NCI-H2081 treated with DMSO at 0.1 percent for 48 hours (cell line): ENCODE results near the gene HMOX2.
A peak's percentile ranks its signal among the peaks of the same experiment; 100 is the strongest.

Experiments
- DNase-seq: peaks from one replicate; lab custom pipeline; 2025; lab: John Stamatoyannopoulos, UW

HMOX2 gene

DNA sequence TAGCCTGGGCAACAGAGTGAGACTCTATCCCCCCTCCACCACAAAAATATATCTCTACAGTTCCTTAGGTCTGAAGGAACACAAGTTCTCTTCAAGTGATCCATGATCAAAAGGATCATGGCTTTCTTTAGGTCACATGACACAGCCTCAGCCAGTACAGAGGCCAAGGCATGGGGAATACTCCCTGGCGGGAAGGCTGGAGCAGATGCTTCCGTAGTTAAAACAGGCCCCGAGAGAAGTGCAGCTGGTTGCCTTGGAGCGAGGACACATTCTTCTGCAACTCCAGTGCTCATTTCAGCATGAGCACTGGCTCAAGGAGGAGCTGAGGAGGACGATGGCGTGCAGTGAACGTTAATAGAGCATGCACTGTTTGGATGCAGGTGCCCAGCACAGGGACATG is 48.9 kb downstream of the HMOX2 start:
- no peak for DNase-seq

DNA sequence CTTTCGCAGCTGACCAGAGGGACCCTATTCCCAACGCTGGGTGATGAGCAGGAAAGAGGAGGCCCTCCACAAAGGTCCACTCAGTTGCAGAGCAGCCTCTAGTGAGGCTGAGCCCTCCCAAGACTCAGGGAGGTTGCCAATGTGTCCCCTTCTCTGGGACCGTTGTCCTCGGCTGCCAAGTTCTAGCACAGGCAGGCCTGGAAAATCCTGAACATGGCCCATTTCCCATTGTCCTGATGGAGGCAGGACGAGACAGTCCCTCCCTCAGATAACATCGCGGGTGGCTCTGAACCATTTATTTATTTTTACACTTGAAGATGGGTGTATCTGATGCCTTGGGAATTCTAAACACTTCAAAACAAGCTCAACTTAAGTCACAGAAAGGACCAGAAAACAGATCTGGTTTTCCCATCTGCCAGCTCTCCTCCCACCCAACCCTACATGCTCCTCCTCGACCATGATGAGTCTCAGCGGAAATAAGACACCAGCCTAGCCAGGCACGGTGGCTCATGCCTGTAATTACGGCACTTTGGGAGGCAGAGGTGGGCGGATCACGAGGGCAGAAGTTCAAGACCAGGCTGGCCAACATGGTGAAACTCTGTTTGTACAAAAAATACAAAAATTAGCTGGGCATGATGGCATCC is 49.6 kb downstream of the HMOX2 start:
- DNase-seq = no peak

DNA sequence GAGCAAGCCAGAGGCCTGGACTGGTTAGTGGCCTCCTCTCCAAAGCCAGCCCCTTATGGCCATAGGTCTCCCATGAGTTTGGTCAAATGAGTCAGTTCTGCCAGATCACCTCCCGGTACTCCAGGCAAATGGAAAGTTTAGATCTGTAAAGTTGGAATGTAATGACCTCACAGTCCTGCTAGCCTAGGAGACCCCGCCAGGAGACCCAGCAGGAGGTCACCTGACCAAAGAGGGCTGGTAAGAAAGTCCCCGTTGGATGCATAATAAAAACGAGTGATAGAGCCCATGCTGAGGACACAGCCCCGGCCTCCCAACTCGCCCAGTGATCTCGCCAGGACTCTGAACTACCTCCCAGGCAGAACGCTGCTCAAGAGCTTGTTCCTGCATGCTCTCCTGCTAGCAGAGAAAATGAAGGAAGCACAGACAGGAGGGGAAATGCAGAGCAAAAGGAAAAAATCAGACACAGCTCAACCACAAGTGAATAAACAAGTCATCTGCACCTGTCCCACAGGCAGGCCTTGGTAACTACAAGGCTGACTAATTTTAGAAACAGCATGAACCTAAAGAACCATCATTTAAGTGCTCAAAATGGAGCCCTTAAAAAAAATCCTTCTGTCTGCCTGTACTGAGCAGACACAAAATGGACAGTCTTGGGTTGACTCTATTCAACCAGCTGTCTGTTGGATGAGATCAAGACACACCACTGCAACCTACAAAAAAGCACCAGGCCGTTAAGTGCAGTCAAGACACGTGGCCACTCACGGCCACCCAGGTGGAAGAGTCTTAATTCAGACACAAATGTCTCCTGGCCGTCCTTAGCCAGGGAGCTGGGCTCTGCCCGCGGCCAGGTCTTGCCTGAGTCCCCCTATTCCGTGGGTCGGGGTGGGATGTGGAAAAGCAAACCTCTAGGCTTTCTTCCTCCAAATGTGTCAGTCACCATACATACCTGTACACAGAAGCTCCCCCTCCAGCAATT is 53.2 kb downstream of the HMOX2 start:
- no peak for DNase-seq

DNA sequence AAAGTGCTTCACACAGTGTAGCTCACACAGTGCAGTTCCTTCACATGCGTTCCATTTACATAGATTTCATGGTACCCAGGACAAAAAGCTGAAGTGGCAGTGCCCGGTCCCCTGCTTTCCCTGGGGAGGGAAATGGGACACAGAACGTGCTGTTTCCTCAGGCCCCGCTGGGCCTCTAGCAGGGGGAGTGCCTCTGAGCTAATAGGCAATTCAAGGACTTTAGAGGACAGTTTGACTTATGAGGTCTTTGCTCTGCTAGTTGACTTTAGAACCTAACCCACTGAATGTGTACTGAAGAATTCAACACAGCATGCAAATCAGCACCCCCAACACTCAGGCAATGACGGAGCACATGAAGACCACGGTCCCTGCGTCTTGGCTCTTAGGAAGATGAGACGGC is 55.6 kb downstream of the HMOX2 start:
- DNase-seq = no peak

DNA sequence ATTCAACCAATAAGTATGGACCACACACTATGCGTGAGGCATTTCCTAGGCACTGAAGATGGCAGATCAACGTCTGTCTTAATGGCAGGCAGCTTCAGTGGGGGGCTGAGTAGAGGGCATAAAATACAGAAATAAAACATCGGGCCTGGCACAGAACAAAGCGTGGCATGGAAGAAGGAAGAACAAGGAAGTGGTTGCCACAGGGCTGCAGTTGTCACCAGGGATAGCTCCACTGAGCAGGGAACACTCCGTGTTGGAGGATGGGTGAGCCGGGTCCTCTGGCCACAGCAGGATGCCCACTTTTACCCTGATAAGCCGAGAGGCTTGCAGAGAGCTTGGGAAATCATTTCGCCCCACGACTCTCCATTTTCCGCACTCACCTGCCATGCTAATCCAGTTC is 56.0 kb downstream of the HMOX2 start:
- DNase-seq = no peak

DNA sequence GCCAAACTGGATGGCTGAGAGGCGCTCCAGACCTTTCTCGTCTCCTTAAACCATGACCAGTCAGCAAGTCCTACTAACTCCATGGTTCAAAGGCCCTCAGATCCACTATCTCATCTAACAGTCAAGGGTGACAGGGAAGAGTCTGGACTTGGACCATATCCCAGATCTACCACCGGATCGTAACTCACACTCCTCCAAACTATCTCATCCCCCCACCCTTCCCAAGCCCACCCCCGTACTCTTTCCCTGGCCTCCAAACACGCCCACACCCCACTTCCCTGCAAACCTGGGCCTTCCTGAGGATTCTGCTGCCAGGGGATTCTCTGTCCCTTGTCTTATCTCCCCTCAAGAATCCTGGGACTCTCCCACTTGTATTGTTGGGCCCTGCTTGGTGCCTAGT is 57.3 kb downstream of the HMOX2 start:
- DNase-seq = no peak

DNA sequence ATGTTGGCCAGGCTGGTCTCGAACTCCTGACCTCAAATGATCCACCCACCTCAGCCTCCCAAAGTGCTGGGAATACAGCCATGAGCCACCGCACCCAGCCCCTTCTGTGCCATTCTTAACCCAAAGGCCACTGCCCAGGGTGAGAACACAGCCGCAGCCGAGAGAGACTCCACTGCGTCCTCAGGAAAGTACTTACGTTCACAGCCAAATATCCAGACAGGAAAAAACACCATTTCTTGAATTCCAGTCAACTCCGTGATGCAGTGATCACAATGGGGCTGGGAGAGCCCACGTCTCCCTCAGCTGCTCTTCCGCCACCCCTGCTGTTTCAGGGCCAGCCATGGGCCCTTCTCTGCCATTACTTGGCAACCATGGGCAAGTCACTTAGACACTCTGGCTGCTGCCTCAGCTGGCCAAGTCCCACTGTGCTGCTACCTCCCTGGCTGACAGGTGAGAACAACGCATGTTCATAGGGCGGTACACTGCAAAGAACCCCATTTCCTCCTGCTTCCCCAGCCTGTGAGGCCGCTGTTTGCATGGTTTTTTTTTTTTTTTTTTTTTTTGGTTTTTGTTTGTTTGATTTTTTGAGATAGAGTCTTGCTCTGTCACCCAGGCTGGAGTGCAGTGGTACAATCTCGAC is 58.1 kb downstream of the HMOX2 start:
- DNase-seq = no peak

DNA sequence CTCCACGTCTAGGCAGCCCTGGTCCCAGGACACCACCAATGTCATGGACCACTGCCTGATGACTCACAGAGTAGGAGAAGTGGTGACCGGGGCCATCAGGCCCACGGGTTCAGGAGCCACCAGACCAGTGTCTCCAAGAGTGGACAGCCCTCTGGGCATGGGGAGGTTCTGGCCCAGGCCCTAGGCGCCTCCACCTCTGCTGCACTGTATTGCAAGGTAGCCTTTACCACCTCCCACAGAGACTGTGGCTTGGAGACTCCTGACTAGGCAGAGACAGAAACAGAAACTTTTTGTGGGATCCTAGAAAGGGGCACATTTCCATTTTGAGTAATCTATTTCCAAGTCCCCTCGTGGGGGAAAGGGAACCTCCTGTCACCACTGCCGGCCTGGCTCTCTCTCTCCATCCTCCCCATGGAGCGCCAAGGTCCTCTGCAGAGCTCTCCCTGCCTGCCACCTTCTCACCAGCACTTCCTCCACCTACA is 59.5 kb downstream of the HMOX2 start:
- DNase-seq = no peak

DNA sequence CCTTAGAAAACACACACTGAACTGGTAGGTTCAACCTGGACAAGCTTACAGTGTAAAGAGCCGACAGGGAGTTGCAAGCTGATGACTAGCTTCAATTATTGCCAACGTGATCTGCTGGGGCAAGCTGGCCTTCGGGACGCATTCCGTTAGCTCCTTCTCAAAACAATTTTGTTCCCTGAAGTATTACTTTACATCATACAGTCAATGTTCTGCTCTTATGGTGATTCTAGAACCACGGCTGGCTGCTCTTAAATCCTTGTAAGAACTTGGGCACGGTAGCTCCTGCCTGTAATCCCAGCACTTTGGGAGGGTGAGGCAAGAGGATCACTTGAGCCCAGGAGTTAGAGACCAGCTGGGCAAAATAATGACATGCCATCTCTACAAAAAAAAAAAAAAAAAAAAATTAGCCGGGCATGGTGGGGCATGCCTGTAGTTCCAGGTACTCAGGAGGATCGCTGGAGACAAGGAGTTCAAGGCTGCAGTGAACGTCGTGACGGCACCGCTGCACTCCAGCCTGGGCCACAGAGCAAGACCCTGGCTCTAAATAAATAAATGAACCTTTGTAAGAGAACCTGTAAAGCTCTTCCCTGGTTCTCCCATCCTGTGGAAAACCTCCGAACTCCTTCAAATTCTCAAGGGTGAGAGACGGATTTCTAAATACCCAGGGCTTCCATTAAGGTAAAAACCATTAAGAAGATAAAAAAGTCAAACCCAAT is 60.4 kb downstream of the HMOX2 start:
- no peak for DNase-seq

DNA sequence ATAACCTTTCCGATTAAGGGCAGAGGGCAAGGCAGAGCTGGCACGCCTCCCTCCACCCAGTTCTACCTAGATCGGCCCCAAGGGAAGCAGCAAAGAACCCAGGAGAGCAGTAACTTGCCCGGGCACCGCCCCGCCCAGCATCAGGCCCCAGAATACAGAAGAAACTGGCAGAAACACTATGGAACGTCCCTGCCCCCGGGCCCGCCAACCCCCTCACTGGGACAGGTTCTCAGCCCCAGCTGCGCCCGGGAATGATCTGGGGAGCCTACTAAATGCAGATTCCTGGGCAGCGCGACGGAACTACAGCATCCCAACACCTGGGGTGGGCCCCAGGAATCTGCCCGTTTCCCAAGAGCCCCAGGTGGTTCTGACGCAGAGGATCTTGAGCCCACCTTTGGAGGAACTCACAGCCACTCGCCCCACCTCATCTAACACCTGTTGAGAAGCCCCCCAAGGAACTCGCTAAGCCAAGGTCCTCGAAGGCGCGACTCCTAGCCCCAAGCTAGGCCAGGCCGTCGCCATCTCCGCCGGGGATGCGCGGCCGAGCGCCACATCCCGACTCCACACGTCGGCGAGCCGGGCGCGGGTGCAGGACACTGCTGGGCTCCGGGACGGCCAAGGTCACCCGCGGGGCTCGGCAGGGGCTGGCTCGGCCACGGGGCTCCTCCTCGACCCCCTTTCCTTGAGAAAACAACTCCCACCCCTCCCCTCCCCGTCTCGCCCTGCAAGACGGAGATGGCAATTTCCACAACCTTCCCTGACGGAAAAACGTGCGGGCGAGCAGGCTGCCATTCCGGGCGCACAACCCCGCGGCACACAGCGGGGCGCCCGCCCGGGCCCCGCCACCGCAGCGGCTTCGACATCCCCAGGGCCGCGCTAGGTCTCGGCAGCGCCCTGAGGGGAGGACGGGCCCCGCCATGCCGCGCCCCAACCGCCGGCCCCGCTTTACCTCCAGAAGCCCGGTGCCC is 61.5 kb downstream of the HMOX2 start:
- no peak for DNase-seq

DNA sequence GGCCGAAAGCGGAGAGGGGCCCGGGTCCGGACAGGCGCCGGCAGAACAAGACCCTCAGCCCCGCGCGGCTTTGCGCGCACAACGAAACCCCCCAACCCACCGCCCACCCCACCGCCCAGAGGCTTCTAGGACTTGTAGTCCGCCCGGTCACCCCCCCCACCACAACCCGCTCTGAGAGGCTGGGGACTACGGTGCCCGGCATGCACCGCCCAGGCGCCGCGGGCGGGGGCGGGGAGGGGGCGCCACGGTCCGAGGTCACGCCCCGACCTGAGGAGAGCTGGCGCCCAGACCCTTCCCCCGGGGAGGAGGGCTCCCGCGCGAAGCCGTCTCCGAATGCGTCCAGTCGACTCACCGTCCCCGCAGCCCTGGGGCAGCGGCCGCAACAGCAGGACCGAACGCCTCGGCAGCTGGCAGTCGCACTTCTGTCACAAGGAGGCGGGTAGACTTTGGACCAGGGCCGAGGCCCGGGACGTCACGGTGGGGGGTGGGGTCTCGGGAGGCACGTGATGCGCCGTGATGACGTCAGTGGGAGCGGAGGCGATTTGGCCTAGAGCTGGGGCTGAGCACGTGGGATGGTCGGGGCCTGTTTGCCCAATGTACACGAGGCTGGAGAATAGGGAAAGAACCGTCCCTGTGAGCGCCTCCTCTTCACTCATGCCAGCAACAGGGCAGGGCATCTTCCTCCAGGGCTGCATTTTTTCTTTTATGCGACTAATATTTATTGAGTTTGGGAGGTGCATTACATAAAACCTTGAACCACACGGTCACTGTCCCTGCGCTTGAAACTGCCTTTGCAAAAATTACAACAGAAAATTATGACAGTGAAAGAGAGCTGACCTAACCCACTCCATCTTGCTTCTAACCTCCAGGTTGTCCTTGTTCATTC is 62.4 kb downstream of the HMOX2 start, which contains the start of gene CDIP1:
Gene CDIP1 (minus strand): TSS at position 424 of the 886 bp plus-strand sequence. CDS start 24,643 bp downstream, outside the sequence.
- DNase-seq = peak; percentile 62

DNA sequence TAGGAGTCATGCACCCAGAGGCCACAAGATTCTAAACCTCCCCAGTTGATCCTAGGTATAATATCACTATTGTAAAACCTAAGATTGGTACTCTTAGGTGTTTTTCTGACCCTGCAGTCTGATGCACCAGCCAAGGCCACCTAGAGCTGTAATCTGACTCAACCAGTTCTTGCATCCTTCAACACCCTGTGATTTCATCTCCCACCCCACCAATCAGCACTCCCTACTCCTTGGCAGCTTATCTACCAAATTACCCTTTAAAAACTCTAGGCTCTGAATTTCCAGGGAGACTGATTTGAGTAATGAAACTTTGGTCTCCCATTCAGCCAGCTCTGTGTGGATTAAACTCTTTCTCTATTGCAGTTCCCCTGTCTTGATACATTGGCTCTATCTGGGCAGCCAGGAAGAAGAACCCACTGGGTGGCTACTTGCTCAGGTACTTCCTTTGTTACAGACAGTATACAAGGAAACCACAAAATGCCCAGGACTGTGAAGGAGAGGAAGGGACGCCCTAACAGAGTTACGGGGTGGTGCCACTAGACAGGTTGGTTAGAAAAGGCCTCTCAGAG is 63.6 kb downstream of the HMOX2 start:
- DNase-seq = no peak

DNA sequence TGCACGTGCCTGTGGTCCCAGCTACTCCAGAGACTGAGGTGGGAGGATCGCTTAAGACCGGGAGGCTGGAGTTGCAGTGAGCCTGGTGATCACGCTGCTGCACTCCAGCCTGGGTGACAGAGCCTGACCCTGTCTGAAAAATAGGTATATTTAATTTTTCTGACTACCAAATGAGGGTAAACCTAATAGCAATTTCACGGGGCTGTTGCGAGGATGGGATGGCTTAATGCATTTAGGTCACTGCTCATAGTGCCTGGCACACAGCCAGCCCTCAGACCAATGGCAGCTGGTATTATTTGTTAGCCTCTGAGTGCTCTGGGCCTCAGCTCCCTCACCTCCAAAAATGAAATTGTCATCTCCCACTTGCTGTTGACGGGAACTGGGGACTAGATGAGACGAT is 68.3 kb downstream of the HMOX2 start:
- DNase-seq = no peak

DNA sequence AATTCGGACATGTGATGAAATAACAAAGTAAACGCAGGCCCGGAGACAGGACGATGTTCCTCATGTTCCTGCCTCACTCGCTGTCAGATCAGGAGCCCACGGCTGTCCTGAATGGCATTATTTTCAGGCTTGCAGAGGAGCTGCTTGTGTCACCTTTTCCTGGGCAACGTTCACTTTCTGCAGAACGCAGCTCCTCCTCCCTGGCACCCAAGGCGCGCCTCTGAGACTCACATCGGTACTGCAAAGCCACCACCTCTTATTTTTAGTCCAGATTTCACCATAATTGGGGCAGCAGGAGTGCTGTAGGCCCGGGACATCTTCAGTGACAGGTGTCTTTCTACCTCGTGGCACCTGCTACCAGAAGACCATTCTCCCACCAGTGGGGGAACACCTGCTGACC is 71.9 kb downstream of the HMOX2 start:
- no peak for DNase-seq

DNA sequence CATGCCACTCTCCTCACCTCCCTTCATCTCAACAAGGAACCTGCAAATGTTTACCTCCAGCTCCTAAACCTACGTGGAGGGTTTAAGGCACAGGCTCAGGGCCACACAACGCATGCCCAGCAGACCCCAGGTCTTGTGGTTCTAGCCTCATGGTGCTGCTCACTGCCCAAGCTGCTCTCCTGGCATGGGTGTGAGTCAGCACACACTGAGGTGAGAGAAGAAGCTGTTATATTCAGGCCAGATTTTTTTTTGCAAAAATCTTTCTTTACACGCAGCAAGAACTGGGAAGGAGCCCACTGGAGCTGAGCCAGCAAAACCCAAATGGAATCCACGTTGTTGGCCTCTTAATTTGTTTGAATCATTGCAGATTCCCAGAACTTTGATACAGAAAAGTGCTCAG is 74.4 kb downstream of the HMOX2 start:
- no peak for DNase-seq

DNA sequence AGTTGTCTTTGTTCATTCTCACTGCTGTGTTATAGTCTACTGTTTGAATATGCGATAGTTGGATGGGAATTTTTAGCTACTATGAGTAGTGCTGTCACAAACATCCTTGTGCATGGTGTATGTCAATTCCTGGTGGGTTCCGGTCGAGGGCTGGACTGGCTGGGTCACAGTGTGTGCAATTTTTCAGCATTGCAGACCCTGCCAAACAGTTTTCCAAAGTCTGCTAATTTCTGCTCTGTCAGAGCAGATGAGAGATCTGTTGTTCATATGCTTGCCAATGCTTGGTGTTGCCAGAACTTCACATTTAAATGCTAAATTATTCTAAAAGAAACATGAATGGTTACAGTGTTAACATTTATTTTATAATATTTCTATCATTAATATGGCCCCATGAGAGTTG is 76.3 kb downstream of the HMOX2 start:
- no peak for DNase-seq

DNA sequence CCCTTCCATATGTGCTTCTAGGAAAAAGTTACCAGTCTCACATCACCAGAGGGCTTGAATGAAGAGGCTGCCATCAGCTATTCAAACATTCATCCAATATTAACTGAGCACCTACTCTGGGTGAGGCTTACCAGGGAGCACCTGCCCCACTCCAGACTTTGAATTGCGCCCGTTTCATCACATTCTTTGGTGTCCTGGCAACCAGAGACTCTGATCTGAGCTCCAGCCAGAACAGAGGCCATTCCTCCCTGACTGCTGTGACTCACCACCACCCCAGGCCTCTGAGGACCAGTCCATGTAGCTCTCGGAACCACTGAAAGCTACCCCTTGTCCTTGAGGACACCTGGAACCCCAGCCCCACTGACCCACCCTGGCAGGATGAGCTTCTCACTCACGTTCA is 79.9 kb downstream of the HMOX2 start, which contains the start of gene C16orf96:
Gene C16orf96 (plus strand): TSS at position 229 of the 400 bp plus-strand sequence. CDS start 150 bp downstream, at position 379.
- no peak for DNase-seq

DNA sequence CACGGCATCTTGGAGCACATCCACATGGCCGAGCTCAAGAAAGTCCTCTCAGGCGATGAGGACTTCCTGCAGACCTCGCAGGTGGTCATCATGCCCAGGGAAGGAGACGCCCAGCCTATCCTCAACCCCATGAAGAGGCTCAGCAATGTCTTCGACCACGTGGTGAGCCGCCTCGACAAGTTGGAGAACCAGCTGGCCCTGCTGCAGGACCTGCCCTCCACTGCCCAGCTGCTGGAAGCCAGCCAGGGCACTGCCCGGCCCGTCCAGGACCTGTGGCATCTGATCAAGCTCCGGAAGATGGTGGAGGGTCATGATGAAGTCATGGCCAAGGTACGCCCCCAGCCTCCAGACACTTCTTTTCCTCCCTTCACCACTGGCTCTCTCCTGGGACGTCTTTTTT is 80.4 kb downstream of the HMOX2 start:
- DNase-seq = no peak

DNA sequence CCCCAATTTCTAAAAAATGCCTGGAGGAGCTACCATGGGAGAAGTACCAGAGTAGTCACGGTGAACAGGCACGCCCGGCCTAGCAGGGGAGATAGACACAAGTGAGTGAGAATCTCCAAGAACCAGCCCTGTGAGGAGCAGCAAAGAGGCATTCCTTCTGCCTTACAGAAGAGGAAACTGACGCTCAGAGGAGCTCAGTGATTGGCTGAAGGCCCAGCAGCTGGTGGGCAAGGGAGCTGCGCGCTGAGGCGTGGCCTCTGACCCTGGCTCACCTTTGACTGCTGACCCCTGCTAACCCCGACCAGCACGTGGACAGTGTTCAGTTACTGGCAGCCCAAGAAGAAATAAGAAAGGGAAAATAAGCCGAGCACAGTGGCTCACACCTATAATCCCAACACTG is 81.8 kb downstream of the HMOX2 start:
- no peak for DNase-seq
